Neural cell (in vitro differentiated cells): ENCODE measurements around the gene ASB18.

ENCODE experiments used
- CTCF ChIP-seq: fragments of 450-650 bp; IDR thresholded peaks from 2 replicates; pipeline ENCODE4 v1.5.1; 2014; ENCODE audit warnings: antibody characterized with exemption, mild to moderate bottlenecking, moderate library complexity; ENCODE audit not compliant: poor library complexity, severe bottlenecking
- EP300 ChIP-seq: fragments of 450-650 bp; conservative IDR thresholded peaks from 2 replicates; pipeline ENCODE4 v1.6.1; 2014; ENCODE audit warnings: antibody characterized with exemption, mild to moderate bottlenecking, moderate library complexity; ENCODE audit not compliant: poor library complexity, severe bottlenecking
- EZH2 ChIP-seq: fragments of 200-600, 300-800 bp; shearing (Covaris generic), sonication (generic); IDR thresholded peaks from 2 replicates; pipeline ENCODE4 v1.6.1; 2014; ENCODE audit warnings: antibody characterized with exemption, low read length, borderline replicate concordance, mild to moderate bottlenecking; ENCODE audit not compliant: insufficient read depth, poor library complexity, severe bottlenecking
- MXI1 ChIP-seq: fragments of 450-650 bp; conservative IDR thresholded peaks from 2 replicates; pipeline ENCODE4 v1.6.1; 2014; ENCODE audit warnings: antibody characterized with exemption, mild to moderate bottlenecking; ENCODE audit not compliant: poor library complexity, severe bottlenecking
- POLR2AphosphoS5 ChIP-seq: IDR thresholded peaks from 2 replicates; pipeline ENCODE4 v1.6.1; 2012
- RAD21 ChIP-seq: fragments of 450-650 bp; conservative IDR thresholded peaks from 2 replicates; pipeline ENCODE4 v1.6.1; 2014; ENCODE audit warnings: antibody characterized with exemption, mild to moderate bottlenecking, moderate library complexity
- REST ChIP-seq: IDR thresholded peaks from 2 replicates; pipeline ENCODE4 v1.6.1; 2012; ENCODE audit warnings: borderline replicate concordance
- SMC3 ChIP-seq: fragments of 450-650 bp; conservative IDR thresholded peaks from 2 replicates; pipeline ENCODE4 v1.6.1; 2014; ENCODE audit warnings: antibody characterized with exemption, mild to moderate bottlenecking, moderate library complexity; ENCODE audit not compliant: poor library complexity
- TAF1 ChIP-seq: IDR thresholded peaks from 2 replicates; pipeline ENCODE4 v1.6.1; 2012; ENCODE audit warnings: low read depth

- TF ChIP-seq CTCF, result no peak
- TF ChIP-seq RAD21, result no peak
- no peak for TF ChIP-seq EZH2
- TF ChIP-seq EP300, result no peak
- TF ChIP-seq REST, result no peak
- TF ChIP-seq POLR2AphosphoS5, result no peak
- no peak for TF ChIP-seq TAF1
- TF ChIP-seq SMC3, result no peak
- TF ChIP-seq MXI1, result no peak
Observed at GRCh38 chr2:236238751-236239150, 25.5 kb downstream of the ASB18 start.
